RWPE1 (cell line): Measurements from ENCODE around the gene PGGT1B.
A peak's percentile ranks its signal among the peaks of the same experiment; 100 is the strongest.

ENCODE experiments used
- CTCF ChIA-PET: fragments of 350-600 bp; sonication (Branson Sonifier 250); formaldehyde crosslinking; extraction: SDS; loops from one replicate; lab custom pipeline; 2021; lab: Yijun Ruan, JAX
- POLR2A ChIA-PET: fragments of 400-600 bp; formaldehyde crosslinking; extraction: SDS; loops from one replicate; lab custom pipeline; 2020; ENCODE audit warnings: antibody characterized with exemption; ENCODE audit not compliant: low non-redundant PET; lab: Yijun Ruan, JAX
- DNase-seq: peaks from one replicate; pipeline ENCODE4 v3.0.0; 2012; ENCODE audit warnings: low spot score
- H3K27ac ChIP-seq: fragments of 450-650 bp; 2 replicates; pipeline ENCODE4 v1.5.1; 2017
- CTCF ChIP-seq: fragments of 450-650 bp; conservative IDR thresholded peaks from 2 replicates; pipeline ENCODE4 v1.5.1; 2017; ENCODE audit warnings: low read depth, mild to moderate bottlenecking

Gene PGGT1B

GRCh38 chr5:115282131-115282530, 19.5 kb upstream of the PGGT1B start:
- TF ChIP-seq CTCF = no peak
- POLR2A ChIA-PET = no interaction called here

GRCh38 chr5:115274584-115274983, 11.9 kb upstream of the PGGT1B start:
- TF ChIP-seq CTCF = no peak
- H3K27ac ChIP-seq = no peak overlapping the region
- ChIA-PET CTCF (interaction anchor here (0.6 kb wide), 1 partner anchor 35 kb away, joined by 5 read pairs; no protein-coding TSS in a partner anchor), POLR2A (no interaction called here)
- DNase-seq = no peak

More at GRCh38 chr5:115282131-115282530, 19.5 kb upstream of the PGGT1B start:
- CTCF ChIA-PET = no interaction called here
- no peak overlapping the region for H3K27ac ChIP-seq
- DNase-seq = no peak

GRCh38 chr5:115272297-115272958, 9.8 kb upstream of the PGGT1B start:
- no peak for DNase-seq
- CTCF ChIA-PET = interaction anchor here (0.7 kb wide), 1 partner anchor 86 kb away, joined by 6 read pairs; no protein-coding TSS in a partner anchor
- POLR2A ChIA-PET = no interaction called here
- TF ChIP-seq CTCF = no peak
- H3K27ac ChIP-seq = no peak overlapping the region

GRCh38 chr5:115271295-115272050, 8.8 kb upstream of the PGGT1B start:
- no peak for DNase-seq
- TF ChIP-seq CTCF = no peak; the same call in 1 of the 2 replicates
- ChIA-PET POLR2A (no interaction called here), CTCF (interaction anchor here (0.6 to 0.7 kb wide), 3 partner anchors 85 to 1652 kb away, joined by 3 to 6 read pairs (median 6); no protein-coding TSS in a partner anchor)
- H3K27ac ChIP-seq = no peak overlapping the region

- DNase-seq = peak; percentile 64
- ChIA-PET CTCF (no interaction called here), POLR2A (no interaction called here)
- no peak overlapping the region for H3K27ac ChIP-seq
- TF ChIP-seq CTCF = no peak
These were observed 4.9 kb upstream of the PGGT1B start for GRCh38 chr5:115267617-115268016.

- CTCF ChIA-PET = interaction anchor here (0.5 to 0.6 kb wide), 2 partner anchors 318 to 1693 kb away, joined by 3 read pairs; no protein-coding TSS in a partner anchor
- TF ChIP-seq CTCF = no peak
- no peak for DNase-seq
- POLR2A ChIA-PET = no interaction called here
- no peak overlapping the region for H3K27ac ChIP-seq
These were observed 2.5 kb upstream of the PGGT1B start for GRCh38 chr5:115265220-115265619.
